GM19025 (cell line): ENCODE data around the gene TMEM171.

Experiments
- ATAC-seq: cut with Tn5 transposase; IDR thresholded peaks from one replicate; pipeline ENCODE4 v1.9.1; 2021; ENCODE audit warnings: mild to moderate bottlenecking, low read depth, moderate library complexity; ENCODE audit not compliant: unreplicated experiment

The TMEM171 gene

GRCh38 chr5:73119451-73120157 lies 771 bp upstream of the TMEM171 start:
- no peak for ATAC-seq

GRCh38 chr5:73121119-73121463 lies 716 bp downstream of the TMEM171 start:
- no peak for ATAC-seq

- no peak for ATAC-seq
These were observed 2.8 kb downstream of the TMEM171 start for GRCh38 chr5:73122875-73123810.

- no peak for ATAC-seq
These were observed 4.9 kb downstream of the TMEM171 start for GRCh38 chr5:73125289-73125688.

- ATAC-seq = no peak
These were observed 6.0 kb downstream of the TMEM171 start for GRCh38 chr5:73126381-73126780.

GRCh38 chr5:73126957-73127356 lies 6.6 kb downstream of the TMEM171 start:
- no peak for ATAC-seq

- no peak for ATAC-seq
These were observed 8.8 kb downstream of the TMEM171 start for GRCh38 chr5:73129143-73129542.

GRCh38 chr5:73130811-73131210 lies 10.4 kb downstream of the TMEM171 start:
- ATAC-seq = no peak

GRCh38 chr5:73131711-73132425 lies 11.5 kb downstream of the TMEM171 start:
- ATAC-seq = no peak

- ATAC-seq = no peak
These were observed 12.4 kb downstream of the TMEM171 start for GRCh38 chr5:73132759-73133158.

- no peak for ATAC-seq
These were observed 14.6 kb downstream of the TMEM171 start for GRCh38 chr5:73135021-73135420.

GRCh38 chr5:73135429-73136054 lies 15.2 kb downstream of the TMEM171 start:
- no peak for ATAC-seq

GRCh38 chr5:73136055-73136562 lies 15.7 kb downstream of the TMEM171 start:
- ATAC-seq = no peak

- no peak for ATAC-seq
These were observed 17.5 kb downstream of the TMEM171 start for GRCh38 chr5:73137563-73138530.

- no peak for ATAC-seq
These were observed 19.1 kb downstream of the TMEM171 start for GRCh38 chr5:73139485-73139884.

GRCh38 chr5:73140801-73141200 lies 20.4 kb downstream of the TMEM171 start:
- ATAC-seq = no peak

GRCh38 chr5:73142035-73142434 lies 21.7 kb downstream of the TMEM171 start:
- ATAC-seq = no peak

GRCh38 chr5:73143716-73144115 lies 23.3 kb downstream of the TMEM171 start:
- ATAC-seq = no peak

GRCh38 chr5:73149540-73149939 lies 29.2 kb downstream of the TMEM171 start:
- ATAC-seq = no peak
